ENCODE measurements around the gene BPIFA3.

BPIFA3 gene

DNA sequence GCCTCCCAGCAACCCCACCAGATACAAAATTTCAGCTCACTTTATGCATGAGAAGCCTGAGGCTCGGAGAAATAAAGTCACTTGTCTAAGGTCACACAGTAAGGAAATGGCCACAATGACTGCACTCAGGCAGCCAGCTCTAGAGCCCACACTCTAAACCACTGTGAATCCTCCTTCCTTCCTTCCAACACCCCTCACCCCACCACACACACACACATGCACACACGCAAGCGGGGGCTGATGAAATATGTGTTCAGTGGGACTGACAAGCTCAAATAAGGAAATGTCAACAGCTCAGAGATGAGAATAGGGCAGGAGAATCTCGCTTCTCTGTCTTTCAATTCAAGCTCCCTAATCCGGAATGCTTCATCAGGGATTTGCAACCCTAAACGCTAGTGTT is 12.7 kb downstream of the BPIFA3 start:
- no peak for DNase-seq

- no peak for DNase-seq
These were observed 14.1 kb downstream of the BPIFA3 start for GRCh38 chr20:33231237-33231636.

- DNase-seq: peak; percentile 24
These were observed 15.4 kb downstream of the BPIFA3 start for GRCh38 chr20:33232486-33233072.

DNA sequence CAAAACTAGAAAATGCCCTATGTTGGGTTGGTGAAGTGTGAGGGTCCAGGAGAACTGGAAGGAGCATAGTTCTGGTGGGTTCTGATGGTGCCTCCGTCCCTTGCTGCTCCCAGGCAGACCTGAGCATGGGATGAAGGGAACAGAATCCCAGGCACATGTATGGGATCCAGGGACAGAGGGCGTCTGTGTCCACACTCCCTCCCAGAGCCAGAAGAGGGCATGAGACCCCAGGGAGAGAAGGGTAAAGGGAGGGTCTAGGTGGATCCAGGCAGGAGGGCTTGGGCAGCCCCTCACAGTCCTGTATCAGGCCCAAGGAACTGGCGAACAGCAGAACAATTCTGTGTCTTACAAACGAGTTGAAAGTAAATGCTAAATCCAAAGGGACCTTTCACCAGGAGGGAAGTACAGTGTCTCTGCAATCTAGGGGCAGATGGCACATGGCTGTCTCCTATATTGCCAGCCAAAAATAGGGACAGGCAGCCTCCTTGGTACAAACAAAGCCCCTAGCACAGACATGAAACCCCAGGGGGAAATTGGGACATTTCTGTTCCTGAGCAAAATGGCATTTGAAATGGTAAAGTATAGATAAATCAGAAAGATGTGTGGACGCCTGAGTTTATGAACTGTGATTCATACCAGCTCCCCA is 16.1 kb downstream of the BPIFA3 start:
- no peak for DNase-seq

- no peak for DNase-seq
These were observed 16.9 kb downstream of the BPIFA3 start for GRCh38 chr20:33234050-33234449.

- no peak for DNase-seq
These were observed 18.5 kb downstream of the BPIFA3 start, which contains the start of gene BPIFA1 for GRCh38 chr20:33235696-33236095. TSS of gene BPIFA1 (plus strand) at chr20:33235996. CDS start at chr20:33237712, 1,716 bp downstream.

DNA sequence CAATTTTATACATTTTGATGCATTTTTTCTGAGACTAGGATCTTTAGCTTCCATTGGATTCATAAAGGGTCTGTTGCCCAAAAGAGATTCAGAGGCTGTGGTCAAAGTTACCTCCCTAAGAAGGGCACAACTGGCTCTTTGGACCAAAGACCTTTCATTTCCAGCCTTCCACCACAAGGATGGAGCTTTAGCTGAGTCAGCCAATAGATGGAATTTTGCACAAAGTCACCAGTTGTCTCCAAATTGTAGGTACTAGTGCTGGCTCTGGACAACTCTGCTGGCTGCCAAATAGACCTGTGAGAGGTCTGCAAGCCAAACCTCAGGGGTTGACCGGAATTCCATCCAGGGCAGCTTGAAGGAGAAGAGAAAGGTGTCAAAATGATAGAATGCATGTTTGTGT is 19.2 kb downstream of the BPIFA3 start:
- DNase-seq: no peak

DNA sequence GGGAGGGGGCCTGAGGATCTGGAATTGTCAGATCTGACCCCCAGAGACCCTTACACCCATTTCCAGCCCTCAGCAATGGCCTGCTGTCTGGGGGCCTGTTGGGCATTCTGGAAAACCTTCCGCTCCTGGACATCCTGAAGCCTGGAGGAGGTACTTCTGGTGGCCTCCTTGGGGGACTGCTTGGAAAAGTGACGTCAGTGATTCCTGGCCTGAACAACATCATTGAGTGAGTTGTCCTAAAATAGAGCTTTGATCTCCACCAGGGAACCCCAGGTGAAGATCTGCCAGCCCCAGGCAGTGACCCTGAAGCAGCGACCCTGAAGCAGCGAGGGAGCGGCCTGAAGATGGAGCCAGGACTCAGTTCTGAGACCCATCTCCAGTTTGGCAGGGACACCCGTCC is 20.8 kb downstream of the BPIFA3 start:
- DNase-seq: no peak

- no peak for DNase-seq
These were observed 22.3 kb downstream of the BPIFA3 start for GRCh38 chr20:33239418-33239817.

DNA sequence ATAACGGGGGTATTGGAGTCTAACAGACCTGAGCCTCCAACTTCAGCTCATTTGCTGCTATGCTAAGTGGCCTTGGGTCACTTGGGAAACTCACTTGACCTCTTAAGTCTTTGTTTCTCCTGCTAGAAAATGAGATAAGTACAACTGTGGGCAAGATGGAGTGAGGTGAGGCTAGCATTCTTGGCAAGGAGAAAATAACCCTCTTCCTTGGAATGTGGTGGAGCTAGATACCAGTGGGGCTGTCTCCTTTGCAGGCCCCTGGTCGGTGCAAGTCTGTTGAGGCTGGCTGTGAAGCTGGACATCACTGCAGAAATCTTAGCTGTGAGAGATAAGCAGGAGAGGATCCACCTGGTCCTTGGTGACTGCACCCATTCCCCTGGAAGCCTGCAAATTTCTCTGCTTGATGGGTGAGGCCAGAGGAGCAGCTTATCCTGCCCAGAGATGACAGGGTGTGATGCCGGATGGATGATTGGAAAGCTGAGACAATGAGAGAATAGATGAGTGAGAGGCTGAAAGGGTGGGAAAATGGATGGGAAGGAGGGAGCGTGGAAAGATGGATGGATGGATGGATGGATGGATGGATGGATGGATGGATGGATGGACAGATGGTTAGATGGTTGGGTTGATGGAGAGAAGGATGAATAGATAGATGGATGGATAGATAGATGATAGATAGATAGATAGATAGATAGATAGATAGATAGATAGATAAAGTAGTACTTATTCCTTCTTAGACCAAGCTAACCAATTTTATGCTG is 23.0 kb downstream of the BPIFA3 start:
- DNase-seq: no peak

- DNase-seq: no peak
These were observed 23.8 kb downstream of the BPIFA3 start for GRCh38 chr20:33240923-33241322.

GRCh38 chr20:33242319-33243100 is 25.4 kb downstream of the BPIFA3 start:
- no peak for DNase-seq

DNA sequence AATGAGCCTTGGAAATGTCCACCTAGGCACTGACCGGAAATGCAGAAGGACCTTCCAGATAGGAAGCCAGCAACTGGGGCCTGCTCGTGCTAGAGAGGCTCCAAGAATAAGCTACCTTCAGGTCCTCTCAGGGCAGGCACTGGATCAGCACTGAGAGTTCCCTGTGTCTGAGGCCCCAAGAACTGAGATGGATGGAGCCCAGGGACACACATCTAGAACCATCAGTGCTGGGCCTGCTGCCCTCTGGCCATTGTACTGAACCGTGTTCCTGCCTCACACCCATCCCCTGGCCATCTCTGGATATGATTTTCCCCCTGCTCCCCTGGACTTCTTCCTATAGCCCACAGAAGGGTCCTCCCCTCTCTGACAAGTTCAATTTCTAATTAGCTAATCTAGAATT is 28.9 kb downstream of the BPIFA3 start:
- no peak for DNase-seq

DNA sequence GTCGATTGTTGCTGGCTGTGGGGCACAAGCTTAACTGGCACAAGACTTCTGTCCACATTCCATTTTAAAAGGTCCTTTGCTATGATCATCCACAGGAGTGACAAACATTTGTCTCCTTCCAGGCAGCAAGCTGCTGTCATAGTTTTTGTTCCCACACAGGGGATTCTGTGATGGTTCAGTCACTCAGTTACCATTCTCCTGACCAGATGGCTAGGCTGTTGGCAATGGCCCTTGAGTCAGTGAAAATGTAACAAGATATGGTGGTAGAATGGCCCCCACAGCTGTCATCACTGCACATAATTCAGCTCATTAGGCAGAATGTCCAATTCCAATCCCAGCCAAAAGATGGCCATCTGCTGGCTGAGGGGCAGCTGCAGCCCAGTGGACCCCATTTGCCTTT is 32.3 kb downstream of the BPIFA3 start:
- DNase-seq: no peak

GRCh38 chr20:33250666-33251065 is 33.5 kb downstream of the BPIFA3 start:
- no peak for DNase-seq

DNA sequence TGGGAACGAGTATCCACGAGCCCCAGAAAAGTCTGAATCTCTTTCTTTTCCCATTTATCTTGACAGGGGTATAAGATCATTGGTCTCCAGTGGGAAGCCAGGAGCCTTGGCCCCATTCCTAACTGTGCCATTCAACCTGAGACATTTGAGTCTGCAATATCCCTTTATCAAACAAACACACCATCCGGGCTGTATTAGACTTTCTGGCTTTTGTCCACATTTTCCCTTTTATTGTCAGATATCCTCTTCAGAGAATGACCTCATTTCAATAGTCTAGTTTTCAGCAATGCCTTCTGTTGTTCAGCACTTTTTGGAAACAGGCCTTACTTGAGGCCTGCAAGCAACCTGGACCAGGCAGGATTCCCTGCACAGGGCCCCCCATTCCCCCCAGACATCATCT is 34.3 kb downstream of the BPIFA3 start:
- no peak for DNase-seq

DNA sequence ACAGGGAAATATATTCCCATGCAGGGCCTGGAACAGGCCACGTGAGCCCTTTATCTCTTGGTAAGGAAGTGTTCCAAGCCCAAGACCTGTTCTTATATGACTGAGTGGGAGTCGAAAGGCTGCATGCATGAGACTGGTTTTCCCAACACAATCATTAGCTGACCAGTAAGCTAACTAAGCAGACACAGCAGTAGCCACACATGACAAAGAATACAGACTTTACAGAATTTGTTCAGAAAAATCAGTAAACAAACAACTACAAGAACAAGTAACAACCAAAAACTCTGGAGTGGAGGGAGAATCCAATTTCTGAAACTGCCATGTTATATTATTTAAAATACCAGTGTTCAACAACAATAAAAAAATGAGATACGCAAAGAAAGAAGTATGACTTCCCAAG is 35.3 kb downstream of the BPIFA3 start:
- DNase-seq: no peak

- DNase-seq: no peak
These were observed 37.9 kb downstream of the BPIFA3 start for GRCh38 chr20:33255005-33255404.

GRCh38 chr20:33257237-33257636 is 40.1 kb downstream of the BPIFA3 start:
- DNase-seq: no peak

DNA sequence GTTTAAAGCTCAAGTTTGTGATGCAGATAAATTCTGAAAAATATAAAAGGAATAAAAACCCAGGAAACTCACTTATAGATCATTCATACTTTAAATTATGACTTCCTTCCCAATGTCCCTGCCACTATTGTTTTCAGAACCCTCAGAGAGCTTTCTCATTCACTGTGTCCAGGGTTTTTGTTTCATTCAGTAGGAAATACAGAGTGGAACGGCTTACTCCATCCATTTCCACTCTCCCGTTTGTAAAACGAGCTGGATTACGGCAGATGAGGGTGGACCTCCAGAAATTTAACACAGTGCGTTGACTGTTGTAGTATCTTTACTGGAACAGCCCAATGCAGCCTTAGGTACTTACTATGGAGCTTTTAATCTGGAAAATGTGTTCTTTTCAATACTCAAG is 42.2 kb downstream of the BPIFA3 start:
- no peak for DNase-seq

- DNase-seq: peak; percentile 38
These were observed 44.3 kb downstream of the BPIFA3 start for GRCh38 chr20:33261465-33261864.

DNA sequence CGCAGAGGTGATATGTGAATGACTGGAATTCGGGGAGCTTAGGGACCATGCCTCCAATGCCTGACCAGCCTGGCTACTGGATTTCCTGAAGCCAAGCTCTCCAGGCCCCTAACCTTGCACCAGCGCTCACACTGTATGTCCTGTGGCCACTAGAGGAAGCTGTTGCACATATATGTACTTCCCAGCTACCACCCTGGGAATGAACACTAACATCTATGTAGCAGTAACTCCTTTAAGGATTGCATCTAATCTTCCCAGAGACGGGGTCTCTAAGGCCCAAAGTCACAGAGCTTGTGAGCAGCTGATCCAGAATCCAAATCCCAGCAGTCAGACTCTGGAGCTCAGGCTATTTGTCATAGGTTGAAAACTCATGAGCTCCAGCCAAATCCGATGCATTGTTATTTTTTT is 45.5 kb downstream of the BPIFA3 start:
- DNase-seq: peak; percentile 81

DNA sequence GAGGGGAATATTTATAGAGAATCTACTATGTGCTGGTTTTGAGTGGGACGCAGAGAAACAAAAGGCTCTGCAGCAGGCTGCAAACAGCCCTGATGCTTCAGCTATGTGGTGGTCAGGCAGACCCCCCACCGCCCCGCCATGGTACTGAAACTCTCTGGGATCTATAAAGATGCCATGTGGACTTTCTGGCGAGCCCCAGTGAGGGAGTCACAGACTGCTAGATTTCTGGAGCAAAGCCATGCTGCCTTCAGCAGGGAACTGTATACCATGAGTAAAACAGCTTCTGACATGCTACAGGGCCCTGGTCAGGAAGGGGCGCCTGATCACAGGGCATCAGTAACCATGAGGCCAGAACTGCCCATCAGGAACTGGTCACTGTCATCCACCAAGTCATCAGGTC is 46.6 kb downstream of the BPIFA3 start:
- no peak for DNase-seq

All from DMS53 (cell line).